ENCODE results near the gene BORCS8.

The BORCS8 gene

DNA sequence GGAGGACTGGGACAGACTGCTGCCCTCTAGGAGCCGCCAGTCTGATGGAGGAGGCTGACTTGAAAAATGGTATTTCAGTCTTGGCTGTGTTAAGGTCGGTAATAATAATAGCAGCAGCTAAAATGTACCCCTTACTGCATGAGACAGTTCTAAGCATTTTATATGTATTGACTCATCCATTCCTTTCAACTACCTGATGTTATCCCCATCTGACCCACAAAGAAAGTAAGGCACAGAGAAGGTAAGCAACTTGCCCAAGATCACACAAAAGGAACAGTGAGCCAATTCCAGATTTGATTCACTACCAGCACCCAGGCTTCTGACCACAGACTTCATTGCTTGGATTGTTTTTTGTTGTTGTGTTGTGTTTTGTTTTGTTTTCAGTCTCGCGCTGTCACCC lies 23.8 kb upstream of the BORCS8 start:
- TF ChIP-seq Cebpa-rat (IDR thresholded peaks at IDR 0.05), result no peak
- H3K9me3 ChIP-seq, result no peaks in the 10 kb centered on the region; the same call in 1 of the 2 replicates
- H3K4me3 ChIP-seq, result no peak overlapping the region
- H3K27me3 ChIP-seq, result peaks cover 42% of the 10 kb centered on the region
- H3K4me2 ChIP-seq, result no peak overlapping the region
- H3K4me1 ChIP-seq, result no peaks in the 10 kb centered on the region
- H3K27ac ChIP-seq, result no peak overlapping the region
- H4K20me1 ChIP-seq, result peaks cover 34% of the 10 kb centered on the region; the same call in 1 of the 2 replicates
- H3K36me3 ChIP-seq, result no peaks in the 10 kb centered on the region
- H3K9ac ChIP-seq, result no peak overlapping the region

GRCh38 chr19:19214892-19215291 lies 22.9 kb upstream of the BORCS8 start:
- no peak overlapping the region for H3K4me2 ChIP-seq
- no peak overlapping the region for H3K9ac ChIP-seq
- no peak overlapping the region for H3K27ac ChIP-seq
- no peaks in the 10 kb centered on the region for H3K36me3 ChIP-seq
- no peak for TF ChIP-seq Cebpa-rat (IDR thresholded peaks at IDR 0.05)
- peaks cover 43% of the 10 kb centered on the region for H3K27me3 ChIP-seq
- H3K4me3 ChIP-seq, result no peak overlapping the region
- peaks cover 34% of the 10 kb centered on the region; the same call in 1 of the 2 replicates for H4K20me1 ChIP-seq
- no peaks in the 10 kb centered on the region for H3K4me1 ChIP-seq
- no peaks in the 10 kb centered on the region; the same call in 1 of the 2 replicates for H3K9me3 ChIP-seq

- Histone ChIP-seq H3K27ac (no peak overlapping the region), H3K4me2 (no peak overlapping the region), H3K27me3 (peaks cover 43% of the 10 kb centered on the region), H4K20me1 (peaks cover 34% of the 10 kb centered on the region; the same call in 1 of the 2 replicates), H3K9me3 (no peaks in the 10 kb centered on the region; the same call in 1 of the 2 replicates), H3K4me1 (no peaks in the 10 kb centered on the region), H3K36me3 (no peaks in the 10 kb centered on the region), H3K9ac (no peak overlapping the region), H3K4me3 (no peak overlapping the region)
- TF ChIP-seq Cebpa-rat (IDR thresholded peaks at IDR 0.05), result no peak
Measured at GRCh38 chr19:19214159-19214490, 22.2 kb upstream of the BORCS8 start.

DNA sequence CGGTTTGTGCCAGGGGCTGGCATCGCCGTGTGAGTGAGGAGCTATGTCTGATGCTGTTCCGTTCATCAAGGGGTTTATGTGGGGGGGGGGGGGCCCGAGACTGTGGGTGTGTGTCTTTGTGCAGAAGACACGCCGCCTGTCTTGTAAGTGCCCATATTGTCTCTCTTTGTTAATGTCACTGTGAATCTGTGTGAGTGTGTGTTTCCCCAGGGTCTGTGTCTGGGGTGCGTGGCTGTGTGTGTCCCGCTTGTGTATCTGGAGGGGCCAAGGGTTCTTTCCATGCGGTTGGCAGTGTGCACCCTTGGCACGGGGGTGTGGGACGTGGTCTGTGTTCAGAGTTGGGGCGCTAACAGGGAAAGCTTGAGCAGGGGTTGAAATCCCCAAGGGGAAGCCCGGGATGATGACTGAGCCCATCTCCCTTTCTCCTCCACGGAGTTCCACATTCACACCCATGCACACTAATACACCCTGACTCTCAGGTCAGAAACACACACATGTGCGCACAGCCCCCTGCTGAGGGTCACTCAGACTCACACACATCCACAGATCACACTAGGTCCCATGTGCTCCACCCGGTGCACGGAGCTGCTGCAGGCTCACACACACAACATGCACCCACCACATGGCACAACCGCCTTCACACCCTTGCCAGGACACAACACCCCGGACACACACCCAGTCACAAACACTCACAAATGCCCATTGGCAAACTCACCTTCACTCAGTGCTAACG lies 21.6 kb upstream of the BORCS8 start:
- Histone ChIP-seq H3K36me3 (no peaks in the 10 kb centered on the region), H4K20me1 (peaks cover 34% of the 10 kb centered on the region; the same call in 1 of the 2 replicates), H3K9ac (no peak overlapping the region), H3K27ac (no peak overlapping the region), H3K4me2 (no peak overlapping the region), H3K9me3 (no peaks in the 10 kb centered on the region; the same call in 1 of the 2 replicates), H3K4me3 (no peak overlapping the region), H3K27me3 (peaks cover 43% of the 10 kb centered on the region), H3K4me1 (no peaks in the 10 kb centered on the region)
- no peak for TF ChIP-seq Cebpa-rat (IDR thresholded peaks at IDR 0.05)

- H3K9ac ChIP-seq, result no peak overlapping the region
- no peaks in the 10 kb centered on the region for H3K36me3 ChIP-seq
- peaks cover 34% of the 10 kb centered on the region; the same call in 1 of the 2 replicates for H4K20me1 ChIP-seq
- H3K27ac ChIP-seq, result no peak overlapping the region
- no peak for TF ChIP-seq Cebpa-rat (IDR thresholded peaks at IDR 0.05)
- H3K4me3 ChIP-seq, result no peak overlapping the region
- peaks cover 43% of the 10 kb centered on the region for H3K27me3 ChIP-seq
- no peak overlapping the region for H3K4me2 ChIP-seq
- H3K4me1 ChIP-seq, result no peaks in the 10 kb centered on the region
- no peaks in the 10 kb centered on the region; the same call in 1 of the 2 replicates for H3K9me3 ChIP-seq
Measured at GRCh38 chr19:19212916-19213315, 21.0 kb upstream of the BORCS8 start.

DNA sequence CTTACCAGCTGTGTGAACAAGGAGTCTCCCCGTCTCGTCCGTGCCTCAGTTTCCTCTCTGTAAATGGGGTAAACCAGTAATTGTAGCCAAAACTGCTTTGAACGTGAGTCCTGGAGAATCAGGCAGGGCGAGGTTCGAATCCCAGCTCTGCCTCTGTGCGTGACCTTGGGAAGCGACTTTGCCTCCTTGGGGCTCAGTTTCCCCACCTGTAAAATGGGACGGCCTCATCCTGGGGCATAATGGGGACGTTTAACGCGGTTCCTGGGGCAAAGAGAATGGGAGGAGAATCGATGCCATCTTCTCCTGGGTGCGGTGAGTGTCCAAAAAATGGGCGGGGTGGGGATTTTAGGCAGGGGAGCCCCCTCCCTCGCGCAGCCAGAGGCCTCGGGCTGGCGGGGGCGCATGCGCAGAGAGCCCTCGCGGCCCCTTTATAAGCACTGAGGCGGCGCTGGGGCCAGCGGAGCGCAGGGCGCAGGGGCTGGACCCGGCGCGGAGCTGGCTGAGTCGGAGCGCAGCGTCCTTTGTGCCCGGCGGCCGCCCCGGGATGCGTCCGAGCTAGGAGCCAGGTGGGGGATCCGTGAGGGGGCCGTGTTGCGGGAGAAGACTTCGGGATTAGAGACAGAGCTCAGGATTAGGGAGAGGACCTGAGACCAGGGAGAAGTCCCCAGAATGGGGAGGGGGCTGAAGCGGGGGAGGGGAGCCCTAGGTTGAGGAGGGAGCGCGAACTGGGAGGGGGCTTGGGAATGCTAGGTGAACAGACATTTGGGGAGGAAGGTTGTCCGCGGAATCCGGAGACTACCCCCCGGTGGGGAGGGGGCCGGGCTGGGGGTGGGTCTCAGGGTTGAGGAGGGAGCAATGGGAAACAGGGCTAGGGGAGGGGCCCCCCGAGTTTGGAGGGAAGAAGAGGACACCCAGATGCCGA lies 19.8 kb upstream of the BORCS8 start, which contains the start of gene NCAN:
NCAN (plus strand) TSS at position 460 of the 922 bp plus-strand sequence. CDS start 4,996 bp downstream, outside the sequence.
- H3K4me2 ChIP-seq, result no peak within 1 kb of the TSS
- peaks cover 43% of the 10 kb centered on the region for H3K27me3 ChIP-seq
- H3K9me3 ChIP-seq, result no peaks in the 10 kb centered on the region
- no peak for TF ChIP-seq Cebpa-rat (IDR thresholded peaks at IDR 0.05)
- H3K4me3 ChIP-seq, result no peak within 1 kb of the TSS
- H3K9ac ChIP-seq, result no peak within 1 kb of the TSS
- H3K36me3 ChIP-seq, result no peaks in the 10 kb centered on the region
- H3K4me1 ChIP-seq, result no peaks in the 10 kb centered on the region
- H3K27ac ChIP-seq, result no peak within 1 kb of the TSS
- peaks cover 34% of the 10 kb centered on the region; the same call in 1 of the 2 replicates for H4K20me1 ChIP-seq

- Histone ChIP-seq H3K9me3 (no peaks in the 10 kb centered on the region), H3K4me3 (no peak overlapping the region), H3K4me2 (no peak overlapping the region), H3K4me1 (no peaks in the 10 kb centered on the region), H3K27me3 (peaks cover 37% of the 10 kb centered on the region), H3K36me3 (no peaks in the 10 kb centered on the region), H4K20me1 (peaks cover 21% of the 10 kb centered on the region; the same call in 1 of the 2 replicates), H3K27ac (no peak overlapping the region), H3K9ac (no peak overlapping the region)
- no peak for TF ChIP-seq Cebpa-rat (IDR thresholded peaks at IDR 0.05)
Measured at GRCh38 chr19:19209372-19209771, 17.4 kb upstream of the BORCS8 start.

GRCh38 chr19:19207637-19208572 lies 16.0 kb upstream of the BORCS8 start:
- H3K9ac ChIP-seq, result no peak overlapping the region
- no peak overlapping the region for H3K27ac ChIP-seq
- peaks cover 8% of the 10 kb centered on the region; the same call in 1 of the 2 replicates for H3K4me1 ChIP-seq
- H3K4me2 ChIP-seq, result no peak overlapping the region
- peaks cover 22% of the 10 kb centered on the region for H3K27me3 ChIP-seq
- H3K9me3 ChIP-seq, result no peaks in the 10 kb centered on the region
- TF ChIP-seq Cebpa-rat (IDR thresholded peaks at IDR 0.05), result no peak
- no peak overlapping the region for H3K4me3 ChIP-seq
- peaks cover 6% of the 10 kb centered on the region; the same call in 1 of the 2 replicates for H4K20me1 ChIP-seq
- H3K36me3 ChIP-seq, result no peaks in the 10 kb centered on the region

GRCh38 chr19:19206938-19207337 lies 15.0 kb upstream of the BORCS8 start:
- no peak for TF ChIP-seq Cebpa-rat (IDR thresholded peaks at IDR 0.05)
- H3K27me3 ChIP-seq, result peaks cover 12% of the 10 kb centered on the region

More at GRCh38 chr19:19206938-19207337, 15.0 kb upstream of the BORCS8 start:
- Histone ChIP-seq H3K4me3 (no peak overlapping the region), H3K9me3 (no peaks in the 10 kb centered on the region), H4K20me1 (no peaks in the 10 kb centered on the region; the same call in 1 of the 2 replicates), H3K4me2 (no peak overlapping the region), H3K27ac (no peak overlapping the region), H3K36me3 (peaks cover 5% of the 10 kb centered on the region; the same call in 1 of the 2 replicates), H3K9ac (no peak overlapping the region), H3K4me1 (peaks cover 16% of the 10 kb centered on the region)

All from BLaER1 (cell line).